Sigmoid colon (tissue), 7 donors: ENCODE results near the gene E2F8. TPM values are rescaled to one million over a fixed set of nuclear protein-coding genes. Genes with fewer than 3 reads are reported as not detected.

Source experiments
- DNase-seq: peaks from one replicate; pipeline ENCODE4 v3.0.0-alpha.2; 2019
- H3K27ac ChIP-seq, 4 donors: fragments of 200-600 bp; sonication (generic); one replicate each; pipeline ENCODE4 v1.5.1; 2016 to 2019; ENCODE audit warnings: mild to moderate bottlenecking in 1 of 4
- H3K27me3 ChIP-seq, 3 donors: fragments of 200-600 bp; sonication (generic); one replicate each; pipeline ENCODE4 v1.5.1; 2019; ENCODE audit warnings: mild to moderate bottlenecking in 1 of 3
- H3K36me3 ChIP-seq, 4 donors: fragments of 200-600 bp; sonication (generic); one replicate each; pipeline ENCODE4 v1.5.1; 2016 to 2019
- H3K4me1 ChIP-seq, 4 donors: fragments of 200-600 bp; sonication (generic); one replicate each; pipeline ENCODE4 v1.5.1; 2017 to 2019
- H3K4me3 ChIP-seq, 4 donors: fragments of 200-600 bp; sonication (generic); one replicate each; pipeline ENCODE4 v1.5.1; 2017 to 2019; ENCODE audit warnings: mild to moderate bottlenecking in 2 of 4, moderate library complexity in 1 of 4
- H3K9me3 ChIP-seq, 4 donors: fragments of 200-600 bp in 3 of 4; sonication (generic) in 3 of 4; one replicate each; pipeline versions ENCODE4 v1.5.1 to v1.6.1; 2013 to 2019
- CTCF ChIP-seq, 4 experiments: fragments of 450-650 bp in 3 of 4; fragments of 200-600 bp in 1 of 4; IDR thresholded peaks; one replicate each; pipeline ENCODE4 v1.5.1; 2016 to 2019; ENCODE audit warnings: antibody characterized with exemption in 4 of 4, mild to moderate bottlenecking in 3 of 4, moderate library complexity in 2 of 4
- EP300 ChIP-seq, 4 donors: sonication (generic); formaldehyde crosslinking; IDR thresholded peaks; one replicate each; pipeline ENCODE4 v1.6.1; 2017; ENCODE audit warnings: antibody characterized with exemption in 4 of 4
- POLR2A ChIP-seq, 2 donors: fragments of 450-650 bp; IDR thresholded peaks; one replicate each; pipeline ENCODE4 v1.6.1; 2016; ENCODE audit warnings: antibody characterized with exemption in 2 of 2, mild to moderate bottlenecking in 2 of 2, moderate library complexity in 2 of 2
- POLR2AphosphoS5 ChIP-seq, 4 donors: sonication (generic); formaldehyde crosslinking; IDR thresholded peaks; one replicate each; pipeline ENCODE4 v1.6.1; 2017; ENCODE audit warnings: antibody characterized with exemption in 4 of 4
- WGBS, 2 donors: extraction: QIAGEN DNeasy Blood & Tissue Kit; methylation state at CpG; one replicate each; pipeline ENCODE4 v1.1.7; 2013; 5-methylcytosine and 5-hydroxymethylcytosine counted together
- intact Hi-C: fragments of 100-400 bp; cut with DNase I; formaldehyde crosslinking; loops from one replicate; pipeline ENCODE4 v1.15.1; 2023
- polyA plus RNA-seq, 3 donors: library from polyadenylated mRNA; stranded (reverse); fragments of 200-250 nt; gene quantifications; one replicate each; pipeline ENCODE4 v1.2.3, GENCODE V29; 2013
- total RNA-seq, 4 donors: library from RNA; depleted of rRNA; stranded (reverse); fragments of >200 nt; gene quantifications; one replicate each; pipeline ENCODE4 v1.1.0, GENCODE V29; 2016
- donor health status: healthy with polysubstance abuse.
- donor health status: Bipolar disorder and iron deficiency.
- donor health status: healthy.

E2F8 gene
- total and polyA plus RNA-seq, 7 donors, result 0.16 to 4.0 (median 1.0) TPM; not detected in 1

- no peak for DNase-seq
- Histone ChIP-seq H3K9me3 (no peaks in the 10 kb centered on the region), H3K27ac (no peak overlapping the region), H3K27me3 (no peaks in the 10 kb centered on the region), H3K36me3 (no peaks in the 10 kb centered on the region), H3K4me3 (no peak overlapping the region), H3K4me1 (no peaks in the 10 kb centered on the region)
- intact Hi-C loops, result no loop called here
- WGBS, 2 donors, result 57 to 70% methylated on average over 3 of the region's 3 CpGs
- TF ChIP-seq POLR2AphosphoS5 (IDR thresholded peaks at IDR 0.05) (no peak), EP300 (IDR thresholded peaks at IDR 0.05) (no peak), CTCF (IDR thresholded peaks at IDR 0.05) (no peak), POLR2A (IDR thresholded peaks at IDR 0.05) (no peak)
Measured at GRCh38 chr11:19220903-19221724, 19.6 kb downstream of the E2F8 start.

GRCh38 chr11:19218786-19219460 lies 21.8 kb downstream of the E2F8 start:
- Histone ChIP-seq H3K36me3 (no peaks in the 10 kb centered on the region), H3K9me3 (no peaks in the 10 kb centered on the region), H3K4me3 (no peak overlapping the region), H3K27me3 (no peaks in the 10 kb centered on the region), H3K4me1 (no peaks in the 10 kb centered on the region), H3K27ac (no peak overlapping the region)
- DNase-seq, result no peak
- WGBS, 2 donors, result 78 to 88% methylated on average over 15 of the region's 15 CpGs
- TF ChIP-seq POLR2A (IDR thresholded peaks at IDR 0.05) (no peak), CTCF (IDR thresholded peaks at IDR 0.05) (no peak), EP300 (IDR thresholded peaks at IDR 0.05) (no peak), POLR2AphosphoS5 (IDR thresholded peaks at IDR 0.05) (no peak)
- intact Hi-C loops, result no loop called here

GRCh38 chr11:19218216-19218615 lies 22.5 kb downstream of the E2F8 start:
- Histone ChIP-seq H3K9me3 (no peaks in the 10 kb centered on the region), H3K4me1 (no peaks in the 10 kb centered on the region), H3K4me3 (no peak overlapping the region), H3K27ac (no peak overlapping the region), H3K36me3 (no peaks in the 10 kb centered on the region), H3K27me3 (no peaks in the 10 kb centered on the region)
- WGBS, 2 donors, result 90 to 93% methylated on average over 3 of the region's 3 CpGs
- no peak for TF ChIP-seq EP300 (IDR thresholded peaks at IDR 0.05)
- no peak for TF ChIP-seq POLR2A (IDR thresholded peaks at IDR 0.05)
- no peak for TF ChIP-seq CTCF (IDR thresholded peaks at IDR 0.05)
- intact Hi-C loops, result no loop called here
- no peak for DNase-seq

- no peak for DNase-seq
- Histone ChIP-seq H3K27me3 (no peaks in the 10 kb centered on the region), H3K36me3 (no peaks in the 10 kb centered on the region), H3K4me1 (no peaks in the 10 kb centered on the region), H3K9me3 (no peaks in the 10 kb centered on the region), H3K4me3 (no peak overlapping the region), H3K27ac (no peak overlapping the region)
- TF ChIP-seq EP300 (IDR thresholded peaks at IDR 0.05), result no peak
- no peak for TF ChIP-seq POLR2A (IDR thresholded peaks at IDR 0.05)
- TF ChIP-seq POLR2AphosphoS5 (IDR thresholded peaks at IDR 0.05), result no peak
- TF ChIP-seq CTCF (IDR thresholded peaks at IDR 0.05), result no peak
- 41 to 51% methylated on average over 3 of the region's 3 CpGs for WGBS, 2 donors
- intact Hi-C loops, result no loop called here
Measured at GRCh38 chr11:19216709-19217374, 23.9 kb downstream of the E2F8 start.
